CD4-positive, alpha-beta T cell (primary cell): ENCODE data around the gene ADAM19. TPM values are rescaled to one million over a fixed set of nuclear protein-coding genes. Genes with fewer than 3 reads are reported as not detected.

Source experiments
- ATAC-seq: fragments of 200-7000 bp; cut with Tn5 transposase; one replicate; pipeline ENCODE4 v1.10.0; 2022; ENCODE audit warnings: mild to moderate bottlenecking; ENCODE audit not compliant: poor library complexity
- CTCF ChIA-PET: fragments of 350-600 bp; sonication (Branson Sonifier 250); formaldehyde crosslinking; loops from one replicate; lab custom pipeline; 2021; ENCODE audit warnings: antibody characterized with exemption, inconsistent platforms; lab: Charles Lee
- POLR2A ChIA-PET: fragments of 350-600 bp; sonication (Branson Sonifier 250); formaldehyde crosslinking; loops from one replicate; lab custom pipeline; 2021; ENCODE audit warnings: antibody characterized with exemption, inconsistent platforms; lab: Charles Lee
- DNase-seq, 14 experiments: peaks; one replicate each; pipeline ENCODE4 v3.0.0-alpha.2; 2013 to 2020; ENCODE audit warnings: mixed read lengths in 2 of 14
- H3K27ac ChIP-seq, 2 donors: one replicate each; pipeline versions ENCODE4 v1.5.1 to v1.7.0; 2013; ENCODE audit warnings: low read length in 2 of 2, low read depth in 1 of 2, mild to moderate bottlenecking in 1 of 2
- H3K27me3 ChIP-seq, 2 experiments: 1 replicate in 1 of 2; 2 replicates in 1 of 2; pipeline versions ENCODE4 v1.6.1 to v1.7.0; 2013; ENCODE audit warnings: low read length in 2 of 2, control low read depth in 1 of 2, mild to moderate bottlenecking in 1 of 2, moderate library complexity in 1 of 2; ENCODE audit not compliant: insufficient read depth in 2 of 2, control insufficient read depth in 1 of 2
- H3K36me3 ChIP-seq: one replicate; pipeline ENCODE4 v1.6.1; 2013; ENCODE audit warnings: low read length, control low read depth; ENCODE audit not compliant: insufficient read depth
- H3K4me1 ChIP-seq: one replicate; pipeline ENCODE4 v1.6.1; 2013; ENCODE audit warnings: low read length, control low read depth; ENCODE audit not compliant: insufficient read depth
- H3K4me3 ChIP-seq: one replicate; pipeline ENCODE4 v1.5.1; 2013; ENCODE audit warnings: mild to moderate bottlenecking, low read length, moderate library complexity
- H3K9me3 ChIP-seq, 2 experiments: 1 replicate in 1 of 2; 2 replicates in 1 of 2; pipeline versions ENCODE4 v1.6.1 to v1.7.0; 2013; ENCODE audit warnings: low read length in 2 of 2, mild to moderate bottlenecking in 2 of 2, control low read depth in 1 of 2, moderate library complexity in 1 of 2; ENCODE audit not compliant: control insufficient read depth in 1 of 2, insufficient read depth in 1 of 2
- H3K27ac Mint-ChIP-seq: one replicate; pipeline ENCODE4 v1.8.0; 2020; ENCODE audit warnings: mixed read lengths
- H3K27me3 Mint-ChIP-seq: one replicate; pipeline ENCODE4 v1.8.0; 2021; ENCODE audit warnings: mixed read lengths
- H3K36me3 Mint-ChIP-seq: one replicate; pipeline ENCODE4 v1.8.0; 2021; ENCODE audit warnings: low read depth, mixed read lengths
- H3K4me1 Mint-ChIP-seq: one replicate; pipeline ENCODE4 v1.8.0; 2021; ENCODE audit warnings: low read depth, mixed read lengths
- H3K4me3 Mint-ChIP-seq: one replicate; pipeline ENCODE4 v1.8.0; 2020; ENCODE audit warnings: mild to moderate bottlenecking, mixed read lengths
- H3K9me3 Mint-ChIP-seq: one replicate; pipeline ENCODE4 v1.8.0; 2020; ENCODE audit warnings: mixed read lengths
- intact Hi-C, 2 experiments: fragments of 100-400 bp; cut with DNase I in 1 of 2; cut with micrococcal nuclease in 1 of 2; formaldehyde crosslinking; loops; one replicate each; pipeline versions ENCODE4 v1.15.1 to v1.9.0; 2023 to 2025; cut with DNase I, micrococcal nuclease
- total RNA-seq, 174 experiments: library from RNA in 2 of 174; stranded (reverse) in 2 of 174; gene quantifications; one replicate each; pipeline ENCODE4 v1.2.3 and lab custom pipeline; 2021 to 2026
- TF ChIP-seq, protein P1 (sequence below): fragments of 200-600 bp; IDR thresholded peaks from one replicate; pipeline ENCODE4 v1.8.0; 2022; ENCODE audit warnings: antibody characterized with exemption, mild to moderate bottlenecking

ADAM19 gene
- total RNA-seq, 2 experiments from 2014 or later, result 26.7 to 29.1 TPM

DNA sequence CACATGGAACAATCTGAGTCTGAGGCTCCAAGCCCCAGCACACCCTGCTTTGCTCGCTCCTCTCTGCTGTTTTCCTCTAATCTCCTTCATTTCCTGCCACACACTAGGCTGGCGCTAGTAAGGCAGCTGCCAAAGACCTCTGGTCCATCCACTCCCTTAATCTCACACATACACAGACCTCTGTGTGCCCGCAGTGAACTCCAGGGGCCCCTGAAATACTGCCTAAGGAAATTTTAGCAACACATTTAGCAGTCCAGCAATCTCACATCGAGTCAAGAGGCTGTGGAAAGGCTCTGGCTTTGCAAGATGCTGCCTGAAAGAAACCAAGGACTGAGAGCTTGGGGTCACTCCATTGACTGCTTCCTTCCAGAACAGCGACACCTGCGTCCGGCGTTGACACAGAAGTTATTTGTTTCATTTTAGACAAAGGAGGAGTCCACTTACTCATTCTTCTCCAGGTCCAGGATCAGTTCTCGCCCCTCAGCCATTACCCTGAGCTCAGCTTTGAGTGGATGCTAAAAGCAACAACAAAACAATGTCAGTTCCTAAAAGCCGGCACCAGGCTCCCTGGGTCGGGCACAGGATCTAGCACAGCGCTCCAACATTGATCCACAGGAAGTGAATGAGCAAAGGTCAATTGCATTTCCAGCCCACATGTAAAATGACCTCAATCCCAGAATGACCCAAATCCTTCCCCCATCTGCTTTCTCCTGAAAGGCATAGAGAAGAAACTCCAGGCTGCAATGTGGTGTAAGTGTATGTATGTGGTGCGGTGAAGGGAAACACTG lies 11.5 kb downstream of the ADAM19 start:
- CTCF ChIA-PET, result interaction anchor here (1.3 kb wide), 1 partner anchor 9 kb away, joined by 3 read pairs; no protein-coding TSS in a partner anchor
- peaks cover 77% of the 10 kb centered on the region for H3K4me1 ChIP-seq
- no peak overlapping the region for H3K27ac ChIP-seq
- intact Hi-C loops, result no loop called here
- peaks cover 62% of the 10 kb centered on the region for H3K36me3 ChIP-seq
- H3K36me3 Mint-ChIP-seq, result peaks cover 50% of the 10 kb centered on the region
- no peaks in the 10 kb centered on the region for H3K27me3 ChIP-seq
- H3K4me3 ChIP-seq, result no peak overlapping the region
- ATAC-seq (no peak), DNase-seq (no peak)
- POLR2A ChIA-PET, result no interaction called here
- H3K9me3 Mint-ChIP-seq, result no peaks in the 10 kb centered on the region
- no peak overlapping the region for H3K4me3 Mint-ChIP-seq
- no peaks in the 10 kb centered on the region for H3K9me3 ChIP-seq
- H3K27ac Mint-ChIP-seq, result peak overlapping the region; percentile 39
- peaks cover 57% of the 10 kb centered on the region for H3K4me1 Mint-ChIP-seq
- TF ChIP-seq, protein P1, sequence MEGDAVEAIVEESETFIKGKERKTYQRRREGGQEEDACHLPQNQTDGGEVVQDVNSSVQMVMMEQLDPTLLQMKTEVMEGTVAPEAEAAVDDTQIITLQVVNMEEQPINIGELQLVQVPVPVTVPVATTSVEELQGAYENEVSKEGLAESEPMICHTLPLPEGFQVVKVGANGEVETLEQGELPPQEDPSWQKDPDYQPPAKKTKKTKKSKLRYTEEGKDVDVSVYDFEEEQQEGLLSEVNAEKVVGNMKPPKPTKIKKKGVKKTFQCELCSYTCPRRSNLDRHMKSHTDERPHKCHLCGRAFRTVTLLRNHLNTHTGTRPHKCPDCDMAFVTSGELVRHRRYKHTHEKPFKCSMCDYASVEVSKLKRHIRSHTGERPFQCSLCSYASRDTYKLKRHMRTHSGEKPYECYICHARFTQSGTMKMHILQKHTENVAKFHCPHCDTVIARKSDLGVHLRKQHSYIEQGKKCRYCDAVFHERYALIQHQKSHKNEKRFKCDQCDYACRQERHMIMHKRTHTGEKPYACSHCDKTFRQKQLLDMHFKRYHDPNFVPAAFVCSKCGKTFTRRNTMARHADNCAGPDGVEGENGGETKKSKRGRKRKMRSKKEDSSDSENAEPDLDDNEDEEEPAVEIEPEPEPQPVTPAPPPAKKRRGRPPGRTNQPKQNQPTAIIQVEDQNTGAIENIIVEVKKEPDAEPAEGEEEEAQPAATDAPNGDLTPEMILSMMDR, result no peak
- H3K27me3 Mint-ChIP-seq, result no peaks in the 10 kb centered on the region

DNA sequence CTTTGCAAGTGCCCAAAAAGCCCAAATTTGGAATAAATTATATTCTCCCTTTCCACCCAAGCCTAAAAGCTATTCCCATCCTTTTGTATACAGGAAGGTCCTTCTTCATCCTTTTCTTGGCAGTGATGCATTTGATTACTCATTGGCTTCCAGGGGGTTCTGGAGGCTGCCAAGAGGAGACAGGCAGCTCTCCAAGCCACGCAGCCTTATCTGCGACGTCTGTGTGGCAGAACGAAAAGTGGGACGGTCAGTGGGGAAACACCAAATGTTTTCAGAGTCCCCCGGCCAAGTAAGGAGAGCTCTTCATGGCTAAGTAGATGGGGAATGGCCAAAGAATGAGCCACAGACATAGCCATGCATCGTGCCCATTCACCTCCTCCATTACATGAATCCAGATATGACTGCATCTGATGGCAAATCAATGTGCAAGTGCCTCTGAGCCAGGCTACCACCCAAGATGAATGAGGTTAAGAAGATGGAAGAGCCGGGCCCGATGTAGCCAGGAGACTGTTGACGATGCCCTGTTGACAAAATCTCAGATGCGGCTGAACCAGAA lies 12.1 kb downstream of the ADAM19 start:
- intact Hi-C loops, result no loop called here
- peaks cover 58% of the 10 kb centered on the region for H3K4me1 Mint-ChIP-seq
- Histone ChIP-seq H3K9me3 (no peaks in the 10 kb centered on the region), H3K36me3 (peaks cover 59% of the 10 kb centered on the region), H3K4me3 (no peak overlapping the region), H3K27me3 (no peaks in the 10 kb centered on the region), H3K27ac (no peak overlapping the region), H3K4me1 (peaks cover 77% of the 10 kb centered on the region)
- ATAC-seq (no peak), DNase-seq (no peak)
- peak overlapping the region; percentile 39 for H3K27ac Mint-ChIP-seq
- H3K27me3 Mint-ChIP-seq, result no peaks in the 10 kb centered on the region
- peaks cover 45% of the 10 kb centered on the region for H3K36me3 Mint-ChIP-seq
- H3K9me3 Mint-ChIP-seq, result no peaks in the 10 kb centered on the region
- H3K4me3 Mint-ChIP-seq, result no peak overlapping the region
- CTCF ChIA-PET, result no interaction called here
- TF ChIP-seq, protein P1, result no peak
- POLR2A ChIA-PET, result no interaction called here

DNA sequence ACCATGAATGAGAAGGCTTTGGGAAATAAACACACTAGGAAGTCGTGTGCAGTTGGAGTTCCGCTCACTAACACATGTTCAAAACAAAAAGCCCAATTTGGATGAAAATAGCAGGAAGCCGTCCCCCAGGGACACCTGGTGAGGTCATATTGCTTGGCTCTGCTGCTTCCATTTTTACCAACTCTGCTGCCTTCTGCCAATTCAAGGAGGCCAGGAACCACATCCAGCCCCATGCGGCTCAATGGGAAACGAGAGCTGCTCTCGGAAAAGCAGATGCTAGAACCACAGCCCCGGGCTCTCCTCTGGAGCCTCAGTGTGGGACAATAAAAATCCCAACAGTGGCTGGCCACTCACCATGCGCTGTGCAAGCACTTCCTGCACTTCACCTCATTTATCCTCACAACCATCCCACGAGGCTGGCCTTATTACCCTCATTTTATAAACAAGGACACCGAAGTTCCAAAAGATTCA lies 13.4 kb downstream of the ADAM19 start:
- POLR2A ChIA-PET, result interaction anchor here (0.9 kb wide), 1 partner anchor 46 kb away, joined by 3 read pairs; no protein-coding TSS in a partner anchor
- Histone ChIP-seq H3K4me1 (peaks cover 79% of the 10 kb centered on the region), H3K36me3 (peaks cover 59% of the 10 kb centered on the region), H3K27me3 (no peaks in the 10 kb centered on the region), H3K9me3 (no peaks in the 10 kb centered on the region), H3K4me3 (no peak overlapping the region), H3K27ac (peak overlapping the region in 1 of 2 donors; percentile 6)
- ATAC-seq (no peak), DNase-seq (no peak)
- Mint-ChIP-seq H3K4me3 (no peak overlapping the region), H3K36me3 (peaks cover 43% of the 10 kb centered on the region), H3K4me1 (peaks cover 66% of the 10 kb centered on the region), H3K9me3 (no peaks in the 10 kb centered on the region), H3K27ac (peak overlapping the region; percentile 66), H3K27me3 (no peaks in the 10 kb centered on the region)
- CTCF ChIA-PET, result no interaction called here
- intact Hi-C loops, result no loop called here
- TF ChIP-seq, protein P1, result no peak
